ENCODE measurements around the gene SGTB. TPM values are rescaled to one million over a fixed set of nuclear protein-coding genes. Genes with fewer than 3 reads are reported as not detected.

Gene SGTB
- total RNA-seq, 1 experiment from 2014 or later: 9.2 TPM

DNA sequence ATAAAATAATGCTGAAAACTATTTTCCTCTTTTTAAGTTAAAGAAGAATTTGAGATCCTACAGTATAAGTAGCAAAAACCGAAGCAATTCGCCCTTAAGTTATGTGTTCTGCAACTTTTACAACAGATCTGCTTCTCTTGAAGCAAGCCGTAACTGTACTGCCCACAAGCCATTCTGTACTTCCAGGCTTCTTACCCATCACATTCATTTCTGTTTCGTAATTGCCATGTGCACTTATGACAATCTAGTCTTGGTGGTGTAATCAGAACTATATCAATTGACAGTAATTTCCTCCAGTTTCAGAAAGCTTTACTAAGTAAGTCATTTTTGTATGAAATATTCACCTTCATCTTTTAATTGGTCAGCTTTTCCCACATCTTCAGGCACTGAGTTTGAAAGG lies 13.8 kb downstream of the SGTB start:
- ChIA-PET POLR2A (no interaction called here), CTCF (no interaction called here)
- in situ Hi-C loops (cut with HindIII; ENCODE audit: low pct_unique_long_range_greater_than_20kb, low sequenced_read_pairs): no loop called here
- Histone ChIP-seq H3K4me1 (ENCODE audit: control insufficient read depth, insufficient read depth, low read length) (no peaks in the 10 kb centered on the region), H3K27me3 (ENCODE audit: control insufficient read depth, insufficient read depth, low read length) (no peaks in the 10 kb centered on the region), H3K4me3 (ENCODE audit: low read depth in 2 of 2, low read length in 2 of 2) (no peak overlapping the region), H3K27ac (ENCODE audit: low read length) (no peak overlapping the region), H3K9me3 (ENCODE audit: control insufficient read depth, insufficient read depth, low read depth, low read length) (no peaks in the 10 kb centered on the region), H3K36me3 (ENCODE audit: control insufficient read depth, insufficient read depth, low read length) (no peaks in the 10 kb centered on the region)
- no peak for TF ChIP-seq POLR2AphosphoS5 (IDR thresholded peaks at IDR 0.05; ENCODE audit: low read depth, low read length)
- no peak for TF ChIP-seq TCF7L2 (IDR thresholded peaks at IDR 0.05; ENCODE audit: low read depth, low read length)
- TF ChIP-seq, protein P1, sequence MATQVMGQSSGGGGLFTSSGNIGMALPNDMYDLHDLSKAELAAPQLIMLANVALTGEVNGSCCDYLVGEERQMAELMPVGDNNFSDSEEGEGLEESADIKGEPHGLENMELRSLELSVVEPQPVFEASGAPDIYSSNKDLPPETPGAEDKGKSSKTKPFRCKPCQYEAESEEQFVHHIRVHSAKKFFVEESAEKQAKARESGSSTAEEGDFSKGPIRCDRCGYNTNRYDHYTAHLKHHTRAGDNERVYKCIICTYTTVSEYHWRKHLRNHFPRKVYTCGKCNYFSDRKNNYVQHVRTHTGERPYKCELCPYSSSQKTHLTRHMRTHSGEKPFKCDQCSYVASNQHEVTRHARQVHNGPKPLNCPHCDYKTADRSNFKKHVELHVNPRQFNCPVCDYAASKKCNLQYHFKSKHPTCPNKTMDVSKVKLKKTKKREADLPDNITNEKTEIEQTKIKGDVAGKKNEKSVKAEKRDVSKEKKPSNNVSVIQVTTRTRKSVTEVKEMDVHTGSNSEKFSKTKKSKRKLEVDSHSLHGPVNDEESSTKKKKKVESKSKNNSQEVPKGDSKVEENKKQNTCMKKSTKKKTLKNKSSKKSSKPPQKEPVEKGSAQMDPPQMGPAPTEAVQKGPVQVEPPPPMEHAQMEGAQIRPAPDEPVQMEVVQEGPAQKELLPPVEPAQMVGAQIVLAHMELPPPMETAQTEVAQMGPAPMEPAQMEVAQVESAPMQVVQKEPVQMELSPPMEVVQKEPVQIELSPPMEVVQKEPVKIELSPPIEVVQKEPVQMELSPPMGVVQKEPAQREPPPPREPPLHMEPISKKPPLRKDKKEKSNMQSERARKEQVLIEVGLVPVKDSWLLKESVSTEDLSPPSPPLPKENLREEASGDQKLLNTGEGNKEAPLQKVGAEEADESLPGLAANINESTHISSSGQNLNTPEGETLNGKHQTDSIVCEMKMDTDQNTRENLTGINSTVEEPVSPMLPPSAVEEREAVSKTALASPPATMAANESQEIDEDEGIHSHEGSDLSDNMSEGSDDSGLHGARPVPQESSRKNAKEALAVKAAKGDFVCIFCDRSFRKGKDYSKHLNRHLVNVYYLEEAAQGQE (IDR thresholded peaks at IDR 0.05; ENCODE audit: insufficient read depth in 1 of 2, low read depth in 2 of 2, low read length in 1 of 2): no peak
- TF ChIP-seq SIN3A (IDR thresholded peaks at IDR 0.05; ENCODE audit: borderline replicate concordance, insufficient read depth, low read depth, low read length): no peak
- TF ChIP-seq, protein P2, sequence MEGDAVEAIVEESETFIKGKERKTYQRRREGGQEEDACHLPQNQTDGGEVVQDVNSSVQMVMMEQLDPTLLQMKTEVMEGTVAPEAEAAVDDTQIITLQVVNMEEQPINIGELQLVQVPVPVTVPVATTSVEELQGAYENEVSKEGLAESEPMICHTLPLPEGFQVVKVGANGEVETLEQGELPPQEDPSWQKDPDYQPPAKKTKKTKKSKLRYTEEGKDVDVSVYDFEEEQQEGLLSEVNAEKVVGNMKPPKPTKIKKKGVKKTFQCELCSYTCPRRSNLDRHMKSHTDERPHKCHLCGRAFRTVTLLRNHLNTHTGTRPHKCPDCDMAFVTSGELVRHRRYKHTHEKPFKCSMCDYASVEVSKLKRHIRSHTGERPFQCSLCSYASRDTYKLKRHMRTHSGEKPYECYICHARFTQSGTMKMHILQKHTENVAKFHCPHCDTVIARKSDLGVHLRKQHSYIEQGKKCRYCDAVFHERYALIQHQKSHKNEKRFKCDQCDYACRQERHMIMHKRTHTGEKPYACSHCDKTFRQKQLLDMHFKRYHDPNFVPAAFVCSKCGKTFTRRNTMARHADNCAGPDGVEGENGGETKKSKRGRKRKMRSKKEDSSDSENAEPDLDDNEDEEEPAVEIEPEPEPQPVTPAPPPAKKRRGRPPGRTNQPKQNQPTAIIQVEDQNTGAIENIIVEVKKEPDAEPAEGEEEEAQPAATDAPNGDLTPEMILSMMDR (IDR thresholded peaks at IDR 0.05): no peak
- DNase-seq (ENCODE audit: low read depth, low spot score) (no peak), ATAC-seq (no peak)
- intact Hi-C loops (cut with micrococcal nuclease; ENCODE audit: unreplicated experiment): no loop called here
- no TSS peak for BruUV-seq (replicated peaks)

DNA sequence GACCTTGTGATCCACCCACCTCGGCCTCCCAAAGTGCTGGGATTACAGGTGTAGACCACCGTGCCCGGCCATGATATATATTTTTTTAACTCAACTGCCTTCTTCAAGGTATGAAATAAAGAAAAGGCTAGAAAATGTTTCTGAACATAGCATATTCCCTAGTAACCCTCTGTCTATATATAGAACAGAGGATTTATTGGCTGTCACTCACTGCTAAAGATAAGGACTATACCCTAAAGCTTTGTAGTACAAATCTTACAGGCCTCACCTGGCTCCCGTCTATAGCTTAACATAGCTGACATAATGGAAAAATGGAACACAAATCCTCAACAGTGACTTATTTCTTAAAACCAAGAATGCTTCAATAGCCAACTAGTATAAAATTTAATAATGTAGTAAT lies 14.2 kb downstream of the SGTB start:
- H3K27ac ChIP-seq (ENCODE audit: low read length): no peak overlapping the region
- H3K4me1 ChIP-seq (ENCODE audit: control insufficient read depth, insufficient read depth, low read length): no peaks in the 10 kb centered on the region
- no peak for TF ChIP-seq POLR2AphosphoS5 (IDR thresholded peaks at IDR 0.05; ENCODE audit: low read depth, low read length)
- TF ChIP-seq, protein P1 (IDR thresholded peaks at IDR 0.05; ENCODE audit: insufficient read depth in 1 of 2, low read depth in 2 of 2, low read length in 1 of 2): no peak
- TF ChIP-seq SIN3A (IDR thresholded peaks at IDR 0.05; ENCODE audit: borderline replicate concordance, insufficient read depth, low read depth, low read length): no peak
- TF ChIP-seq, protein P2 (IDR thresholded peaks at IDR 0.05): no peak
- no peak for TF ChIP-seq TCF7L2 (IDR thresholded peaks at IDR 0.05; ENCODE audit: low read depth, low read length)
- no peaks in the 10 kb centered on the region for H3K9me3 ChIP-seq (ENCODE audit: control insufficient read depth, insufficient read depth, low read depth, low read length)
- DNase-seq (ENCODE audit: low read depth, low spot score) (no peak), ATAC-seq (no peak)
- CTCF ChIA-PET: no interaction called here
- POLR2A ChIA-PET: no interaction called here
- BruUV-seq (replicated peaks): no TSS peak
- in situ Hi-C loops (cut with HindIII; ENCODE audit: low pct_unique_long_range_greater_than_20kb, low sequenced_read_pairs): no loop called here
- H3K27me3 ChIP-seq (ENCODE audit: control insufficient read depth, insufficient read depth, low read length): no peaks in the 10 kb centered on the region
- no peaks in the 10 kb centered on the region for H3K36me3 ChIP-seq (ENCODE audit: control insufficient read depth, insufficient read depth, low read length)
- intact Hi-C loops (cut with micrococcal nuclease; ENCODE audit: unreplicated experiment): no loop called here
- no peak overlapping the region for H3K4me3 ChIP-seq (ENCODE audit: low read depth in 2 of 2, low read length in 2 of 2)
